Activated CD4-positive, alpha-beta T cell treated with anti-CD3 and anti-CD28 coated beads for 4 hours (primary cell): ENCODE results near the gene CAPN13.

Experiments used
- DNase-seq, 2 donors: peaks; one replicate each; pipeline ENCODE4 v3.0.0-alpha.2; 2020

Gene CAPN13

DNA sequence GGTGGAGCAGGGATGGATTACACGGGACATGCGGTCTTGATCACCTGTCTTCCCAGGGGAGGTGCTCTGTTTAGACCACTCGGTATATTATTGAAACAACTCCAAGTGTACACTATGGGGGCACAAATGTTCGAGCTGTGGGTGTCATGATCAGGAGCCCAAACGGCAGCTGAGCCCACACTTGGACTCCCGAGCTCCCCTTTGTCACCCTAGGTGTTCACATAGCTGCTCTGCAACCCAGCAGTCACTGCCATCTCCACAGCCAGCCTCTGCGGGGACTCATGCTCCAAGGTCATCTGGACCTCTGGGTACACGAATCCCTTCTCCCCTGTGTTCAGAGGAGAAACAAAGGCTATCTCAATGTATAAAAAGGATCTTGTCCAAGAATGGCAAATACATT, 46.0 kb downstream of the CAPN13 start:
- DNase-seq, result no peak

DNA sequence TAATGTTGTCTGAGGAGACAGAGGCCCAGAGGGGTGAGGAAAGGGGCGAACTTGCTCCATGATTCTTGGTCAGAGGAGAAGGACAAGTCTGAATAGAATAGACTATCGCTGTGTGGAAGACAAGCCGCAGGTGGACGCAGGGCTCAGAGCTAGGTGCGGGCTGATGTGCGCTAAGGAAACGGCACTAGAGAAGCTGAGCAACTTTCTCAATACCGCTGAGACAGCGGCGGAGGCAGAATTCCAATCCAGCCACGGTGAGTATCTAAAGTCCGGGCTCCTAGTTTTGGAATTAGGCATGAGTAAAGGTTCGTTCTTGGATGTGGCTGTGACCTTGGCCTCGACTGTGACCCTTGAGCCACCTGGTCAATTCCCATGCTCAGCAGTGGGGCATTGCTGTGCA, 47.8 kb downstream of the CAPN13 start:
- no peak for DNase-seq

DNA sequence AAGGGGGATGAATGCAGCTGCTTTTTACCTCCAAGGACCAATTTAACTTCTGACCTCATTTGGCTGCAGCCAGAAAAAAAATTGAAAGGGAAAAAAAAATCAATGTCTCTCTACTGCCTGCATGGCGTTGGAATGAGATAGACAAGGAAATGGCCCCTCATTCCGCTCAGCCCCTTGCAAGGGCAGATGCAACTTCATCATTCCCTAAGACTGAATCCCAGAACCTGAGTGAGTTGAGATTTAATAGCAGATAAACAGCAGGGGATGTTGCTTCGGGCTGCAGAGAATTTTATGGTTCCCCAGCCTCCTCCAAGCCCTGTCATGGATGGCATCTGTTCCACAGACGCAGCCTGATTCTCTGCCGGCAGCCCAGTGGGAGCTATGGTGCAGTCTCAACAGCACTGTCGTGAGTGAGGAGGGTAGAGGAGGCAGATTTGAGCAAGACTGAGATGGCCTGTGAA, 49.0 kb downstream of the CAPN13 start:
- DNase-seq, result no peak

DNA sequence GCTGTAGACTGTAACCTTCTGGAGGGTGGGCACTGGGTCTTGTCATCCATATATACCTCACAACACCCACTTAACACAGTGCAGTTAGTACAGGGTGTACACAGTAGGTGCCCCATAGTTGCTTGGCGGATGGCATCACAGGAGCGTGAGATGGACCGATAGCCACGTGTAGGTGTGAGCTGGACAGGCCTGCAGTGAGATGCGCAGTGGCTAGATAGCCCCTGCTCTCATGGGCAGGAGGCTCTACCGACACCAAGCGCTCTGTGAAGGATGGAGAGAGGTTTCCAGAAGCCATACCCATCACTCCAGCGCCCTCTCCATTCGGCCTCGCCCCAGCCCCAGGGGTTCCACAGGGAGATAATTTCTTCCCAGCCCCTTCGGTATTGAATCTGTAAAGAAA, 49.5 kb downstream of the CAPN13 start:
- no peak for DNase-seq

DNA sequence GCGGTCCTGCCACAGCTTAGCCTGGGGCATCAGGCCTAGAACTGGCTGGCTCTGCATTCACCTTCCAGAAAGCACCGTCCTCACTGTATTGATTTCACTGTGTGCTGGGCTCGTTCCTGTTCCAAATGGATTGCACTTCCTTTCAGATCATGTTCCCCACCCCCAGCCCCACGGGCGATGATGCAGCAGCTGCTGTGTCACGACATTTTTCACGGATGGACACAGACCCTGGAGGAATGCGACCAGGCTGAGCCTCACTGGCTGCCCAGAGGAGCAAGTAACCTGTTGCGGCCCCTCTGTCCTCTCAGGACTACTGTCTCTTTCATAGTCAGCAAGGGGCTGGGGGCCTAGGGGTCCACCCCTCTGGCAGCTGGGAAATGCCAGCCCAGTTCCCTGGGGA, 50.3 kb downstream of the CAPN13 start:
- DNase-seq, result no peak

DNA sequence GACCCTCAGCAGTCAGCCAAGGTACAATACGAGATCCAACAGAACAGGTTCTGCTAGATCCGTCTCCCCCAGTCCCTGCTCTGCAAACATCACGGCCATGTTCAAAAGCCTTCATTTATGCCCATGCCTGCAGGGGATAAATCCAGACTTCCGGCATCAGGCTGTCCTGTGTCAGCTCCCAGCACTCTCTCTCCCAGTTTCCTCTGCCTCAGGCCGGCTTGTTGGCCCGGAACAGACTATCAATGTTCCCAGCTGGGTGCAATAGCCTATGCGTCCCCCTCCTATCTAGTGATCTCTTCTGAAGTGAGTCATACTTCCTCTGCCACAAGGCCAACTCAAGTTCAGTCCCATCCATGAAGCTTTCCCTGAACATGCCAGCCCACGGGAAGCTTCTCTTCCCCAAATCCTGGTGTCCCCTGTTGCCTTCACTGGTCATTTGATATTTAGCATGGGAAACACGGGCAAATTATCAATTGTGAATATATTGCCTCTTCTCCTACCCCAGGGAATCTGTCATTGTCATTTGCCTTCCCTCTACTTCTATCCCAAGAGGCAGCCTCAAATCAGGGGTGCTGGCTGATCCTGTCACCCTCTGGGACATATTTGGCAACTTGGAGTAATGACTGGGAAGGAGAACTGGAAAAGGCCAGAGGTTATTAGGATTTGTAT, 51.1 kb downstream of the CAPN13 start:
- DNase-seq, result no peak

DNA sequence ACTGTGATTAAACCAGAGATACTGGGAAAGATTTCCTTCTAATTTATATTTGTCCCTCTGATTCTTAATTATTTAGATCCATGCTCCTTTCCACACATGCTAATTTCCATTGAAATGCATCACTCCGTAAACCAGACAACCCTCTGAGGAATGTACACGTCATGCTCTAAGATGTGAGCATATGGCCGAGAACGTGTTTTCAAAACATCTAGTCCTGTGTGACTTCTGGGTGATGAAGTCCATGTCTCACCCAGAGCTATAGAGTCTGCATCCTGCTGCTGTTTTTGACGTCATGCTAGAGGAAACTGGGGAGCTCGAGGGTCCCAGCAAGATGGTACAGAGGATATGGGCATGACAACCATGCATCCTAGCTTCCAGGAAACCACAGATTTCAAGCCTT, 53.6 kb downstream of the CAPN13 start:
- DNase-seq, result no peak

DNA sequence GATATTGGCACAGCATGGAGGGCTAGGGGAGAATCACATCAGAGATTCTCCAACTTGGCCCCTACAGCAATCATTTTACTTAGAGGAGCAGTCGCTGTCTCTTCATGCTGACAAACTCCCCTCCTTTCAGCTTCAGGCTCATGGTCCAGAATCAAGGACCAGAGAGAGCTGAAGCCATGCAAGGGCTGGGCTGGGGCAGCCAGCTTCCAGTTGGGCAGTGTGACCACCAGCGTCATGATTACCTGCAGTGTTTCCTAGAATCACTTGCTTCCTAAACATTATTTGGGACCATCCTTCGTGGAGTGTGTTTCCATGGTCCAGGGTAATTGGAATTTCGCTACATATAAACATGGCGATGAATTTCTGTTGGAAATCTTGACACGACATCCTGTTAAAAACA, 54.4 kb downstream of the CAPN13 start:
- DNase-seq, result no peak

DNA sequence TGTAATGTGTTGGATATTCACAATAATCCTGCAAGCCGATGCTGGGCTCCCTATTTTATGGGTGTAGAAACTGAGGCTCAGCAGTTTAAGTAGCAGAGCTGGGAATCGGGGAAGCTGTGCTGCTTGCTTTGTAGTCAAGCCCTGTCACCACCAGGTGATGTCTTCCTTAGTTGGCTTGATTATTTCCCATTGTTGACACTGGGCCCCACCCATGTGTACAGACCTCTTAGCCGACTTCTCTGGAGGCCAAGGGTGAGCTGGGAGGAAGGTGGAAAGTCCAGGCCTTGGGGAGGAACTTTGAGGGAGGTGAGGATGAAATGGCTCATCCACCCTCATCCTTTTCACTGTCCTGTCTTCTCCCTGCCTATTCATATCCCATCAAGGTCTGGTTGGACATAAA, 60.0 kb downstream of the CAPN13 start:
- DNase-seq, result no peak

DNA sequence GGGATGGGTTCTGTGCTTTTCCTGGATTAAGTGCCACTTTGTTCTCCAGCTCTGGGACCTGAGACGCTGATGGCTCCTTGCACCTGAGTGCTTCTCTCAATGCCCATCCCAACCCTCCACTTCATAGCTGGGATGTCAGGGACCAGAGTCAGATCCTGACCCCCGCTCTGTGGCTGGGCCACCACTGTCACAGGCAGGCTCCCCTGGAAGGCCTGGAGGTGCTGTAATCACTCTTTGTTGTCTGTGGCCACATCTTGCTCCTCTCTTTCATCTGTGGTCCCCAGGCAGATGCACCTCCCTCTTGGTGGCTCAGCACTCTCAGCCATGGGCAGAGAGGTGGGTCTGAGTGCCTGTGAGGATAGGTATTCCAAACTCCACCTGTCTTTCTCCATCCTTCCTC, 62.4 kb downstream of the CAPN13 start:
- no peak for DNase-seq

DNA sequence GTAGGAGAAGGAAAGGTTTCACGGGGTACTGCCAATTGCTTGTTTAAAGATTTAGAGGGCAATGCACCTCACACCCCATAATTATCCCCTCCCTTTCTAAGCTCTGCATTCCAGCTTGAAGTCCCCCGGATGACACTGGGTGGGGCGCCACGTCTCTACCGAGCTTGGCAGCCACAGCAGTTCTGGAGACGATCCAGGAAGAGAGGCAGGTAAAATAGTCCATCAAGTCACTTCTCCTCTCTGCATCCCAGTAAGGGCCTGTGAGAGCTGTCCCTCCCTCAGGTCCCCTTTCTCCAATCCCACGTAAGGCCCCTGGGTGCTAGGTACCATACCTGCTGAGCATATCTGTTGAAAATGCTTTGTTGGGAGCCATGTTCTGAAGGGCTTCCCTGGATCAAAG, 65.7 kb downstream of the CAPN13 start:
- no peak for DNase-seq

DNA sequence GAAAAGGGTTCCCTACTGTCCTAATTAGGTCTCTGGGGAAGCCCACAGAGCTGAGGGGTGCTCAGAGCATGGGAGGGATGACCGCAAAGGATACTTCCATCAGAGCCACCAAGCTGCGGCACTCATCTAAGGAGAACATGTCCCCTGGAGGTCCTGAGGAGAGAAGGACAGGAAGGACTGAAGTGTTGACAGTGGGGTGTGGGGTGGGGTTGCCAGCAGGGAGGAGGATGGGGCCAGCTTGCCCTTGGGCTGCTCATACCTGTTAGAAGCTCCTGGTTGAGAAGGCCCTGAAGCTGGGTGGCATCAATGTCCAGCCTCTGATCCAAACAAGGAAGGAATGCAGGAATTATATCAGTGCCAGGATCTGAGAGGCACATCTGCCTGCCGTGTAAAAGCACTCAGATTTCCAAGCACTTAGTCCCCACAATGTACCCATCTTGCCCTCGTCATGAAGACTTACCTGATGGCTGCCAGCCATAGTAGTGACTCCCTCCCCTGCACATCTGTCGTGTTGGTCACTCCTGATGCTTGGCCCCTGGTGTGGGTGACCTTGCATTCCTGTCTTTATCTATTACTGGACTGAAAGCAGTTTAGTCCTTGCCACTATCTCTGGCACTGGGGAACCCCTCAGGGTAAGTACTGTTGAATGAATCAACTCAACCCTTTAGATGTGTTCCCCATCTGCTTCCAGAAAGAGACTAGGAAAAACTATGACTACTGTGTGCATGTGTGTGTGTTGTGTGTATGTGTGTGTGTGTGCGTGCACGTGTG, 68.9 kb downstream of the CAPN13 start:
- DNase-seq, result no peak

DNA sequence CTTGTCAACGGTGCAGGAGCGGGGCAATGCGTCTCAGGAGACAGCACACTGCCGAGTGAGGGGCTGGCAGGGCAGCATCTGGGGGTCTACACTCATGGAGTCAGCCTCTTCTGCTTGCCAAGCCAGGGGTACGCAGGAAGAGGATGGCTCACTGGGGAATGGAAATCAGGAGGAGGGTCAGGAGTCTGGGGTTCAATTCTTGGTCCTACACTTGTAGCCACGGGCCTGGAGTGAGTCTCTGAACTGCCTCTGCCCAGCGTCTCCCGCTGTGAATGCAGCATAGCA, 70.0 kb downstream of the CAPN13 start:
- no peak for DNase-seq

DNA sequence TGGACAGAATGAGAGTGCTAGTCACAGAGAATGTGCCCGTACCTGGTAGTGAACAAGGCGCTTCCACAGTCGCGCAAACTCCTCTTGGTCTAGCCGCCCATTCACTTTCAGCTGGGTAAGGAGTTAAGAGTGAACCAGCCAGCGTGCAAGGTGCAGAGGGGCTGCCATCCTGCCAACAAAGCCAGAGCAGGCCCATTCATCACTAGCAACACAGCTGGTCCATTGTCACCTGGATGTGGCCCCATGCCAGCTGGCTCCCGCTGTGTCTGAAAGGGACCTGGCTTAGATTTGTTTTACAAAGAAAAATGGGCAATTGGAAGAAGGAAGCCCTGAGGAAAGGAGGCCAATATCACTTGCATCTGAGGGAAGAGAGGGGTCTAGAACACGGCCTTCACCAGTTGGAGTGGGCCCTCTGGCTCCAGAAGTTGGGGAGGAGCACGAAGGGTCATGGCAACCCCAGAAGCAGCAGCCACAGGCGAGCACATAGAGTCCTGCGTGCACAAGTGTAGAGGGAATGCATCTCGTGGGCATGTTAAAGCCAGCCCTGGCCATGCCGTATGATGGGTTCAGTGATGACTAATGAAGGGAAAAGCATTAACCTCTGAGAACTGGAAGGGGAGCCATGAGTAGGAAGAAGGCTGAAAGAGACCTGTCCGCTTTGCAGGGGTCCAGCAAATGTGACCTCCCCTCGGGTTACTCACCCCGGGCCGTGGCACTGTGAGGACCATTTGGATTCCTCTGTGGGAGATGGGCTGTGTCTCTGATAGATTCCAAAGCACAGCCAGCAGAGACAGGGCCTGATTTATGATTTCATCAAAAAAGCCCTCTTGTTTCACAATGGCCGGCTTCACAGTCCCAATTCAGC, 70.6 kb downstream of the CAPN13 start:
- no peak for DNase-seq

DNA sequence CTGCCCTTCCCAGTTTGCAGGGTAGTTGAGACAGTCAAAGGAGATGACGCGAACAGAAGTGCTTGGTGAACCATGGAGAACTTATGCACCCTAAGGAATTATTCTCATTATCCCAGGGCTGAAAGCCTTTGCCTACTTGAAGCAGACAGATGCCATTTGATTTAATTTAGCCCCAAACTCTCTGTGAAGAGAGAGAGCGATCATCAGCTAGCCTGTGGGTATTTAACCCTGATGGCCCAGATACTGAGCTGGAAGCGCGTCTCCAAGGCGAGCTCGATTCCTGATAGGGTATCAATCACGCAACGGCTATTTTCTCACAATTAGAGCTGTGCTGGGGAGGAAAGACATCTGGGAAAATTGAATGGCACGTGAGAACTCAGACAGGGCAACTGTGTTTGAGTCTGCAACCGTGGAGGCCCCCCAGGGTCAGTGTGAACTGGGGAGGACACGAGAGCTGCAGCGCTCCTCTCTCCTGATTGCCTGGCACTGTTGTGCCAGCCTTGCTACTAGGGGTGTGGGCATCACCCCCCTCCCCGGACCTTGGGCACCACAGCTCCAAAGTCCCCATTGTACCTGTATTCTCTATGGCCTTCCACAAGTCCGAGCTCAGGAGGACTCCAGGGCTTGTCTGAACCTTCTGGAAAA, 73.2 kb downstream of the CAPN13 start:
- no peak for DNase-seq

DNA sequence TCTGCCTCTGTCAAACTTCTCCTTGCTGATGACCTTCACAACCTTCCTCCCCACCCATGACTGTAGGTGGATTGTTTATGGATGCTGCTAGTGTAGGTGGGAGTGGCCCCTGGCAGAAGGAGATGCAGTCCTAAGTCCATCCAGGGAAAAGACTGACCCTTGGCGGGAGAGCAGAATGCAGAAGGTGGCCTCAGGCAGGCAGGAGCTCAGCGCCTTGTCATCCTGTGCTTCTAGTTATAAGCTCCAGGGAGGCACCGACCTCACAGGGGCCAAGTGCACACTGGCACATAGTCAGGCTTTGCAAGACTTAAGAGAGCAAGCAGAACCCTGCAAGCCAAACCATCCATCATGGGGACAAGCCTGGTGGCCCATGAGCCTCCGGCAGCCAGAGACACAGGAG, 74.4 kb downstream of the CAPN13 start:
- DNase-seq, result no peak

DNA sequence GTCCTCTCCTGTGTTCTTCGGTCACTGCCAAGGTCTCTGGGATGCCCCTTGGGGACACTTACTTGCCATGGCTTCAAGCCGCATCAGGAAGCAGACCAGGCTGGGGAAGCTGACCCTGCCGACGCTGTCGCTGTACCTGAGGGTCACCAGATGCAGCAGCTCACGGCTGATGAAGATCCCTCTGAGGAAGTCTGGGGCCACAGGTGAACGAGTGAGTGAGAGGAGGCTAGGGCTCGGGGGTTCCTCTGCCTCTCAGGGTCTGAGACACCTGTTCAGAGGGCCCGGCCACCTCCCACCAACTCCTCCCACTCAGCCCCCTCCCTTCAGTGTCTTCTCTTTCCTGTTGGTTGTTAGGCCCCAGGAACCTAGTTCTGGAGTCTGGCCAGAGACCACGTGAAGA, 74.9 kb downstream of the CAPN13 start:
- no peak for DNase-seq

DNA sequence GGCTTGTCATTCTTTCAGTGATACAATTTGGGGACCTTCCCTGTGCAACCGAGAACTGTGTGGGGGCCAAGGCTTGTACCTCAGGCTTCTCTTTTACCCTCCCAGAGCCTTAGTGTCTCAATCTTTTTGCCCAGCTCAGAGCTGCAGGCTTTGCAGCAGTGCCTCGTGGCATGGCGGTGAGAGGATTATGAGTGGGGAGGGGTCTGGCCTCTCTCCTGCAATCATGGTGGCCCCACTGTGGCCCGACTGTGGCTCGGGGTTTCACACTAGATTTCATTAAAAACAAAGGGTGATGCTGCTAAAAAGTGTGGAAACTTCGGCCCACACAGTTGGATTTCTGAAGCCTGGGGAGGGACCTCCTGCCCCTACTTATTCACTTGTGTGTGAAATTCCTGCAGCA, 75.5 kb downstream of the CAPN13 start:
- DNase-seq, result no peak

DNA sequence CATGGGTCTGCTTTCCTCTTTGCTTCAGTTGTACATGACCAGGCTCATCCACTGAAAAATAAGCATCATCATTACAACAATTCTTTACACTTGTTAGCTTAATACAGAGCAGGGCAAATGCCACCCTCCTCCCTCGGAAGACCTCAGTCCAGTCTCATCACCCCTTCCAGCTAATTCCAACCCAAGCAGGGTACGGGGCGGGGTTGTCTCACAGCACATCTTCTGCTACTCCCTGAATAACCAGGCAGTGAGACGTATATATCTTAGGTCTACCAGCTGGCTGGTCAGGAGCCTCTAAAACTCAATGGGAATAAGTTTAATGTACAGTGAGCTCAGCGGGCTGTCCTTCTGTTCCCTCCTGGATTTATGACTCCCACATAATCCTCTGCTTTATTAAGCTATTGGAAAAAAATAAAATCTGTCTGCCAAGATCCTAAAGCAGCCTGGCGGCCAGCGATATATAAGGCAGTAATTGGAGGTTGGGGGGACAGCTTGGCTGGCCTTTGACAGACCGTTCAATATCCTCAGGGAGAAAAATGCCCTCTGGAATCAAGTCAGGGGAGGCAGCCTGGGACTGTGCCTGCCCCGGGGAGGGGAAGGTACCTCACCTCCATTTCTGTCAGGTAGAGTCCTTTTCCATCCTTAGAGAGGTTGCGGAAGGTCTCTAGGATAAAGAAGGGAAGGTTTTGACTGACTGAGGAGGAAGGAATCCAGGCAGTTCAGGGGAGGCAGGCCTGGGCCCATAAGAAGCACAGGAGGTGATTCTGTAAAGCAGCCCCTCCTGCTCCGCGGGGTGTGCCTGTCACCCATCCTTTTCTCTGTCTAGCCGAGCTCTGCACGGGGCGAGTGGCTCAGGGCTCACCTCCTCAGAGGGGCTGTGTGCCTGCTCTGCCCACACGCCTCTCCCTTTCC, 76.3 kb downstream of the CAPN13 start:
- DNase-seq, result no peak

DNA sequence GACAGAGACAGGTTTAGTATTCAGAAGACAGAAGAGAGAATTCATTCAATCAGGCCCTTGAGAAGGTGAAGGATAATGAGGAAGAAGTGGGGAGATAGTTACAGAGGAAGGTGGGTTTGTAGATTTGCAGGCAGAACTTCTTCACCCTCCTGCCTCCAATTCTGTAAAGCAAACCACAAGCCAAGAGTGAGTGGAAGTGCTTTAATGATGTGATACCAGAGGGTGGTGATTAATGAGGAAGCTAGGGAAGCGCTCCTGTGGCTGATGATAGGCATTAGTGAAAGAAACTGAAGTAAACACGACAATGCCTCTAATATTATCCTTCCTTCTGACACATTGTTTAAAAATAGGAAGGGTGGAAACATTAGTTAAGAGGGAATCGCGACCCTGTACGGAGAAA, 78.2 kb downstream of the CAPN13 start:
- no peak for DNase-seq

DNA sequence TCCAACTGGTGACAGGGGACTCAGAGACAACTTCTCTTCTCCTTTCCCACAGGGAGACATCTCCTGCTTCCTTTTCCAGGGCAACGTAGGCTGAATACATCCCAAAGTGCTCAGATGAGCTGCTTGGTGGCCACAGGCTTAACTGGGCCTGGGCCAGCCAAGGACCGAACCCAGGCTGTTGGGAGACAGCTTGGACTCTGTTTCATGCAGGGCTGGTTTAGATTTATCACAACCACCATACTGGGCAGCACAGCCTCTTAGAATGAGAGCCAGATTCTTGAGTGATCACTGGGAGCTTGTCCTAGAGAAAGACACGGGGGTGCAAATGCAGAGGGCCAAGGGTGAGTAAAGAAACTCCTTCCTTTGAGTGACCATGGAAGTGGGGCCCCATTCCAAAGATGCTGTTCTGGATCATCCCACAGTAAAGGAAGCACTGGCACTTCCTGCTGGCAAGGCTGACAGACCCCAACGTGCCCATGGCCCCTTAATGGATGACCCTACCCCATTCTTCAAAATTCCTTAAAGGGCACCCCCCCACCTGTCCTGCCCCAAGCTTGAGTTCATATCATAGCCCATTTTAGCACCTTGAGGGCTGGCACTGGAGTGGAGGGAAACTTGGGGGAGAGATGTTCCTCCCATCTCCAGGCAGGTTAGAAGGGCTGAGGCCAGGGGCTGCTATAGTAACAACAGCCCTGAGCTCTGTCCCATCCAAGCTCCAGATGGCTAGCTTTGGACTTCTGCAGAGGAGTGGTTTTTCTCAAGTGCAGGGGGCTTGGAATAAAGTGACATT, 84.1 kb downstream of the CAPN13 start:
- DNase-seq, result no peak
